Airway epithelial cell (primary cell): ENCODE data around the gene C2orf68. TPM values are rescaled to one million over a fixed set of nuclear protein-coding genes. Genes with fewer than 3 reads are reported as not detected.

Source experiments
- total RNA-seq: library from RNA; depleted of rRNA; stranded (reverse); fragments of >200 nt; gene quantifications from 2 replicates; pipeline ENCODE4 v1.2.3, GENCODE V29; 2015

The C2orf68 gene, protein sequence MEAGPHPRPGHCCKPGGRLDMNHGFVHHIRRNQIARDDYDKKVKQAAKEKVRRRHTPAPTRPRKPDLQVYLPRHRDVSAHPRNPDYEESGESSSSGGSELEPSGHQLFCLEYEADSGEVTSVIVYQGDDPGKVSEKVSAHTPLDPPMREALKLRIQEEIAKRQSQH
- 11.7 and 12.4 TPM in 2 replicates for total RNA-seq

DNA sequence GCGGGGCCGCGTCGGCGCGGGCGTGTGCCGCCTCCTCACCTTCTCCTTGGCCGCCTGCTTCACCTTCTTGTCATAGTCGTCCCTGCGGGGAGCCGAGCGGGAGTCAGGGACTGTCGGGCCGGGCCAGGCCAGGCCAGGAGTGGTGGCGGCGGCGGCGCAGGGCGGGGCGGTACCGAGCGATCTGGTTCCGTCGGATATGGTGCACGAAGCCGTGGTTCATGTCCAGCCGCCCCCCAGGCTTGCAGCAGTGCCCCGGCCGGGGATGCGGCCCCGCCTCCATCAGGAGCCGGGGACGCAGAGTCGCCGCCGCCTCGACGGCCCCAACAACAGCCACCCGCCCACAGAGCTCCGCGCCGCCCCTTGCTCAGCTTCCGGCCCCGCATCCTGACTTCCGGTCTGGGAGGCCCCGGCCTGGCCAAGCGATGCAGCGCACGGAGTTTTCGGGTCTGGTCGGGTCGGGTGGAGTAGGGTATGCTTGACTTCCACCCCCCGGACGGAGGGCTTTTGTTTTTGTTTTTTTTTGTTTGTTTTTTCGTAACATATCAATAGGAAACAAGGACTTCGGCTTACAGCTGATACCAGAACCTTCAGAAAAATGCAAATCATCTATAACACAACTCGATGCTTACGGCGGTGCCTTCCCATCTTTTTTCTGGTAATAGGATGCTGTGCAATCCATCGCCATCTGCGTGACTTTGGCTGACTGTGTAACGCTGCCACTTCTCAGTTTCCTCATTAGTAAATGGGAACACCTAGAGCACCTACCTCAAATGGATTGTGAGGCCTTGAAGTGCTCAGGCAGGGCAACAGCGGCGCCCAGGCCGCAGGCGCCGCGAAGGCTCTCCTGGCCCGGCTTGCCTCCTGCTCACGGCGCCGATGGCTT, at the start of gene C2orf68:
Gene C2orf68, minus strand, starts transcription at position 362 of the 883 bp plus-strand sequence. Its CDS starts 82 bp downstream, at position 280.

DNA sequence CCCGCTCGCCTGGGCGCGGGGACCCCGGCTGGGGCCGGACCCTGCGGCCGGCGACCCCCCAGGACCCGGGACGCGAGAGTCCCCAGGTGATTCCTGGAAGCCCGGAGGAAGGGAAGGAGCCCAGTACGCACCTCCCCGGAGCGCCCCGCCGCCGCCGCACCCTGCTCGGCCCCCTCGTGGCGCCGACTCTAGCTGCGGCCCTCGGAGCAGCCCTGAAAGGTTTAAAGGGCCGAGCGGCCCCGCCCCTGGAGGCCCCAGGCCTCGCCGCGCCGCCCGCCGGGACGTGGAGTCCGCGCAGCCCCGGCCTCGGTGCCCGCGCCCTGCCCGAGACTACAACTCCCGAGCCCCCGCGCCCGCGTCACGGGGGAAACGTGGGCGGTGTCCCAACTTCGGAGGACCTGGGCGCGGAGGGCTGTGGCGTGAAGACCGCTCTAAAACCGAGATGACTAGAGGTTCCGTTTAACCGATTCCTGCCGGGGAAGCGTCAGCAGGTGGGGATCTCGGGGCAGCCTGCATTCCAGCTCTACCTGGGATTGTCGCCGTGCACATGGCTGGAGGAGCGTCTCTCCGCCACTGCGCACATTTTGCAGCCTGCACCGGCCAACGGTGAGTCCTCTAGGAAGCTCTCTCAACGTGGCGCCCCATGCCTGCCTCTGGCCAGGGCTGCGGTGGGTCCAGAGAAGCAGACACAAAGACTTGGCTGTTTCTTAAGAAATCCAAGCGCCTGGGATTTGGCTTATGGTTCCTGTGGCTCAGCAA, 9.2 kb downstream of the C2orf68 start, which contains the start of gene TMEM150A:
Gene TMEM150A, minus strand, starts transcription at position 223 of the 759 bp plus-strand sequence. CDS start 750 bp downstream, outside the sequence.

DNA sequence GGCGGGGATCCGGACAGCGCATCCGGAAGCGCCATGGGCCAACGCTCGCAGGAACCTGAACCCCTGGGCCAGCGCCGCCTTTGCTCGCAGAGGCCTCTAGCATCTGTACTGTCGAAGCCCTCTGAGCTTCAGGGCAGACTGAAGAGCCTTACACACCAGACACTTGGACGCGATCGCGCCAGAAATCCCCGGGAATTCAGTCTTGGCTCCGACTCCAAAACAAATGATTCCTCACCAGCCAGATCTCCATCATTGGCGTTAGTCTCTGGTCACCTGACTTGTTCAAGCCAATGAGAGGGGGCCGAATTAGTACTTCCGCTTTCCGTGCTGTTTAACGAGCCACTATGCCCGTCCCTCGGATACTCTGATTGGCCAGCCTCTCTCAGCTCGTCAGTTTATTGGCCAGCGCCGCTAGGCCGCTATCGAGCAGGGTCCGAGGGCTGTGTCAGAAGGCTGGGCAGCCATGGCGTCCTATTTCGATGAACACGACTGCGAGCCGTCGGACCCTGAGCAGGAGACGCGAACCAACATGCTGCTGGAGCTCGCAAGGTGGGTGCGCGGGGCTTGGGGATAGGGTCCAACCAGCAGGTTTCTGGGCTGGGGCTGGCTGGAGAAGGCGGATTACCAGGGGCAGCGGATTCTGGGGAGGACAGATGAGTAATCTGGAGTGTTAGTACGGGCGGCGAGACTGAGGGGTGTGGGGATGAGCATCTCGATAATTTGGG, 16.4 kb downstream of the C2orf68 start, which contains the start of gene RNF181:
Gene RNF181, plus strand, starts transcription at position 445 of the 725 bp plus-strand sequence. Its CDS starts 19 bp downstream, at position 464.

DNA sequence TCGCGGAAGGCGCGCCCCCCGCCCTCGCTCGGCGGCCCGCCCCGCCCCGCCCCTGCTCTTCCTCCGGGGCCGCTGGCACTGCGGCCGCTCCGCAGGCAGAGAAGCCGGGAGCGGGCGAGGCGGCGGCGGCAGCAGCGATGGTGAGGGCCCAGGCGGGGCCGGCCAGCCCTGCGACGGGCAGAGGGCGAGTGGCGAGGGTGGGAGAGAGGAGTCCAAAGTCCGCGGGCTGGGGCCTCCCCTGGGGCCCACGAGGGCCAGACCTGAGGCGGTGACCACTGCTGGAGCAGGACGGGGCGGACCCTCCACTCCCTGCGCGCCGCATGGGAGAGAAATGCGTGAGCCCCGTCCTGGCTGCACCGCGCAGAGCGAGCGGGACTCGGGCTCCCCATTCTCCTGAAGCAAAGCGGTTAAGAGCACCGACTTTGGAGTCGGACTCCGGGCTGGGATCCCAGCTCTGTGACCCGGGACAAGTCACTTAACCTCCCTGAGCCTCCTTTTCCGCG, 27.5 kb downstream of the C2orf68 start, which contains the start of gene VAMP5:
Gene VAMP5, plus strand, starts transcription at position 78 of the 503 bp plus-strand sequence. Its CDS starts 60 bp downstream, at position 138.

DNA sequence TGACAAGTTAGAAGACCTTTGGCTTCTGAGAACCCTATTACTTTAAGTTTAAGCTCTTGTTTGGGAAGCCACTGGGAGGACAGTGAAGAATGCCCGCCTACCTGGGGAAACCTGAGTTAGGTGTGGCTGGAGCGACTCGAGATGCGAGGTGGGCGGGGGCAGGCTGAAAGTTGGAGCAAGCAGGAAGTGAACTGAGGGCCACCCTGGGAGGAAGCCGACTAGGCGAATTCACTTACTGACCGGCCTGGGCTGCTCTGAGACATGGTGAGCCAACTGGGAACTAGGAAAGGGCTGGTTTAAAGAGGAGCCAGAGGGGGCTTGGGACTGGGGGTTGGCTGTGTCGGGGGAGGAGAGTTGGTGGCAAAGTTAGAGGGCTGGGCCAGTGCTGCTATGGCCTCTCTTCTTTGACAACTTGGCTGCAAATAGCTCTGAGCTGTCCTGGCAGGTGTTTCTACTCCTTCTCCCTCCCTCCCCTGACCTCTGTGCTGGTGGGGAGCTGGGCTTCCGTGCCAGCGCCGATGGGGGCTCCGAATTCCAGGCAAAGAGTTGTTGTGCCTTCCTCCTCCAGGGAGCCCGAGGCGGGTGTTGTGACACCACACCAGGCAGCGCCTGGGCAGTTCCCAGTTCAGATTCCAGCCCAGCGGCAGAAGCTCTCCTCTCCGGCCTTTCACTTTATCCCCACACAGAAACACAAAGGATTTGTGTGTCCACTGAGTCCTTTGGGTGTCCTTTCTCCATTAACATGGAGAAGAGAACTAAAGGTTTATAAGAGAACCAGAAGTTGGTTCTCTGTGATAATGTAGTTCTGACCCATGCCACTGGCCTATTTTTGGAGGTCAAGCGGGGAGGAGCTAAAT, 34.3 kb downstream of the C2orf68 start, which contains the start of gene VAMP8:
Gene VAMP8, plus strand, starts transcription at position 201 of the 857 bp plus-strand sequence. Its CDS starts 61 bp downstream, at position 262.

DNA sequence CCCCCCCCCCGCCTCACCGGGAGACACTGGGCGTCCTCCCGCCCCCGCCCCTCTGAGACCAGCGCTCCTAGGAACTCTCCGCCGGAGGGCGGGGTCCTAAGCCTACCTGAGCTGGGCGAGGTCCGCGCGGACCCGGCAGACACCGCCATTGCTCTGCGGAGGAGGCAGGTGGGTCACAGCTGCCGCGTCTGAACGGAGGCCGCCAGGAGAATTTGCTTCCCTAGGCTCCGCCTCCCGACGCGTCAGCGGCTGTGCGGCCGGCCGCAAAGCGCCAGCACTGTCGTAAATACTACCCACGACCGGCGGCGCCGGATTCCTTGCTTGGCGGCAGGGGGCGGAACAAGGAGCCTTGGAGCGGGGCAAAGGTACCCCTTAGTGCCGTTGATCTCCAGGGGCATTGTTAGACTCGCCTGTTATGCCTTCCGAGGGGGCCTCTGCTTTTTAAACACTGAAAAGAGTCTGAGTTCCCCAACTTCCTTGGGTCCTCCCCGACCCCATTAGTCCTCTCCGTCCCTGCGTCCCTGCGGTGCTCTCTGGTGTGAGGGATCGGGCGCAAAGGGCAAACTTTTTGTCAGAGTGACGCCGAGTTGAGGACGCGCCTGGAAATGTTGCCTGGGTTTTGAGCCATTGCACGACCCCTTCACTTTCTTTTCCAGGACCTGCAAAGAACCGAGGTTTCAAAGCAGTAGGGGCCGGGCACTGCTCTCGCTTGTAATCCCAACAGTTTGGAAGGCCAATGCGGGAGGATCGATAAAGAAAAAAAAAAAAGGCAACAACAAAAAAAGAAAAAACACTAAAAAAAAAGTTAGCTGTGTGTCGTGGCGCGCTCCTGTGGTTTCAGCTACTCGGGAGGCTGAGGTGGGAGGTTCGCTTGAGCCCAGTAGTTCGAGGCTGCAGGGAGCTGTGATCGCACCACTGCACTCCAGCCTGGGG, 50.3 kb downstream of the C2orf68 start, which contains the start of gene GGCX:
Gene GGCX, minus strand, starts transcription at position 214 of the 933 bp plus-strand sequence. Its CDS starts 65 bp downstream, at position 149.

Other genes starting within 250 kb of the C2orf68 start
- 400 and 475 TPM in 2 replicates for gene CAPG, start 201.7 kb downstream of the C2orf68 start, total RNA-seq
- gene SH2D6, start 193.4 kb downstream of the C2orf68 start, total RNA-seq = not detected in 2 replicates
- 60.4 and 67.8 TPM in 2 replicates for gene MAT2A, start 72.9 kb downstream of the C2orf68 start, total RNA-seq
- gene GGCX, start 50.6 kb downstream of the C2orf68 start, total RNA-seq = 40.3 and 48.2 TPM in 2 replicates
- gene VAMP8, start 34.5 kb downstream of the C2orf68 start, total RNA-seq = 140 and 150 TPM in 2 replicates
- gene VAMP5, start 27.6 kb downstream of the C2orf68 start, total RNA-seq = 1.9 and 2.3 TPM in 2 replicates
- gene RNF181, start 16.3 kb downstream of the C2orf68 start, total RNA-seq = 143 and 206 TPM in 2 replicates
- 9.9 and 14.6 TPM in 2 replicates for gene TMEM150A, start 9.4 kb downstream of the C2orf68 start, total RNA-seq
- 66.4 and 71.3 TPM in 2 replicates for gene USP39, start 4.1 kb upstream of the C2orf68 start, total RNA-seq
- gene SFTPB, start 56.1 kb upstream of the C2orf68 start, total RNA-seq = 0.46 and 0.56 TPM in 2 replicates
- gene GNLY, start 82.3 kb upstream of the C2orf68 start, total RNA-seq = not detected in 2 replicates
- gene ATOH8, start 141.9 kb upstream of the C2orf68 start, total RNA-seq = 0.05 and 0.07 TPM in 2 replicates